Activated CD4-positive, alpha-beta T cell treated with anti-CD3 and anti-CD28 coated beads, Interleukin-2, Interleukin-6, amounts not matched to agents 100 ng/mL and 50 ng/mL, durations not matched to agents 16 hours and 8 hours (primary cell): ENCODE results near the gene THSD4.

Experiments
- DNase-seq: peaks from one replicate; pipeline ENCODE4 v3.0.0-alpha.2; 2020

THSD4 gene

DNA sequence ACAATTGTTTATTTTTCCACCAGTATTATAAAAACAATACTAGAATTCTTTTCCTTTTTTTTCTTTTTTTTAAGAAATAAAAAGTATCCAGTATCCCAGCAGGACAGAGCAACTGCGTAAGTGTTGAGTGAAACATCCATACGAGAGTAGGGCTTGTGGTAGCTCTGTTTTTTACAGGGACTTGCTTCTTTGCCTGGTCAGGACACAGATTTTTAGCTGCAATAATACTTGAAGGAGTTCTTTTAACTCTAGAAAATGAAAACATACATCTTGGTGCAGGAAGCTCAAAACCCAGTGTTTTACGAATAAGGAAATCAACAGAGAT lies 397.4 kb downstream of the THSD4 start:
- DNase-seq, result no peak

DNA sequence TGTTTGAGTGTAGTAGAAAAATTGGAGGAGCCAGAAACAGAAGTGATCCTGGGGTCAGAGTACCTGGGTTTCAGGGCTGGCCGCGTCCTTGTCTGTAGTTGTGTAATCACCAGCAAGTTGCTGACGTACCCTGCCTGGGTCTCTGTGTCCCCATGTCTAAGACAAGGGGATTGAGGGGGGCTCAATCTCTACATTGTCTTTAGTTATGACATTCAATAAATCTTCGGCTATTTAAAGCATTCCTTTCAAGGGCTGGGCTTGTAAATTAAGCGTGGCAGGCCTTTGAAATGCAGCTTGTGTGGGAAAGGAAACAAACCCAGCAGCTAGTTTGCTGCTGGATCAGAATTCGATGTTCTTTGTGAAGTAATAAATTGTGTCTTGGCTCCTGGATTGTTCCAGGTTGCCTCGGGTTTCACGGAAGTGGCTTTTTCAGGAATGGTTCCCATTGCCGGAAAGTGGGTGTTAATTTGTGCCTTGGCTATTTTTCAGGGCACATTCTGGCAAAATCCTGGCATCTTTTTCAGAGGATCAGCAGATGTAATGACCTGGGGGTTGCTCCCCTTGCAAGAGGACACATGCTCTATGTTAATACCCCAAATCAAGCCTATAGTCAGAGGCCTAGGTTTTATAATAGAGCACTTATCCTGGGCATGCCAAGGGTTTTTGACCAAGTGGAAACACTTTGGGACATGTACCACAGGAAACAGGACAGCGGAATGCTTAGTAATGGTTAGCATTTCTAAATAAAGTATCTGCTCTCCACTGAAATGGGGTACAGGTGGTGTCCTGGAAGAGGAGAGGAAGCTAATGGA lies 400.3 kb downstream of the THSD4 start:
- no peak for DNase-seq

DNA sequence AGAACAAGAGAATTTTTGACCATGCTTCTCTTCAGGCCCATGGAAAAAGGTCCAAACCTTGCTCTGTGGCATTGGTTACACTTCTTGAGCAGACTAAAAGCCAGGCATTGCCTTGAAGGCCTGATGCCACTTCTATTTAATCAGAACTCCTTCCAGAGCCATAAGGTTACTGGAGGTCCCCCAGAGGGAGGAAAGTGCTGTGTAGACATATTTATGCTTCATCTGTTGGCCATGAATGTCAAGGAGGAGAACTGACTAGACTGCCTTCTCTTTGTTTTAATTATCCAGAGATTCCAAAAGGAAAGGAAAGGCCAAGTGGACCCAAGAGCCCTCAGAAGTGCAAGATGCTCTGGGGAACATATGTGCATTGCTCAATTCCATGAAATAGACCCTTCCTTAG lies 402.5 kb downstream of the THSD4 start:
- DNase-seq, result no peak

DNA sequence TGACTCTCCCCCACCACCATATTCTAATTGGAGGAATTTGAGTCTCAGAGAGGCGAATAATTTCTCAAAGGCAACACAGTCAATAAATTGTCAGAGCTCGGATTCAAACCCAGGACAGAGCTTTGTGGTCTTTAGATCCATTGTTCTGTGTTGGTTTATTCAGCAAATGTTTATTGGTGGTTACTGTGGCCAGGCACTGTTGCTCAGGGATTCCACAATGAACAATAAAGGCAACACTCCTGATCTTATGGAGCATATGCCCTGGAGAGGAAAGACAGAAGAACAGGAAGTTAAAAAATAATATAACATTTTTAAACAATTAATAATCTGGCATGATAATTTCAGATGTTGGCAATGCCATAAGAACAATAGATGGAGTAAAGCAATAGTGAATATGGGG lies 403.4 kb downstream of the THSD4 start:
- no peak for DNase-seq

DNA sequence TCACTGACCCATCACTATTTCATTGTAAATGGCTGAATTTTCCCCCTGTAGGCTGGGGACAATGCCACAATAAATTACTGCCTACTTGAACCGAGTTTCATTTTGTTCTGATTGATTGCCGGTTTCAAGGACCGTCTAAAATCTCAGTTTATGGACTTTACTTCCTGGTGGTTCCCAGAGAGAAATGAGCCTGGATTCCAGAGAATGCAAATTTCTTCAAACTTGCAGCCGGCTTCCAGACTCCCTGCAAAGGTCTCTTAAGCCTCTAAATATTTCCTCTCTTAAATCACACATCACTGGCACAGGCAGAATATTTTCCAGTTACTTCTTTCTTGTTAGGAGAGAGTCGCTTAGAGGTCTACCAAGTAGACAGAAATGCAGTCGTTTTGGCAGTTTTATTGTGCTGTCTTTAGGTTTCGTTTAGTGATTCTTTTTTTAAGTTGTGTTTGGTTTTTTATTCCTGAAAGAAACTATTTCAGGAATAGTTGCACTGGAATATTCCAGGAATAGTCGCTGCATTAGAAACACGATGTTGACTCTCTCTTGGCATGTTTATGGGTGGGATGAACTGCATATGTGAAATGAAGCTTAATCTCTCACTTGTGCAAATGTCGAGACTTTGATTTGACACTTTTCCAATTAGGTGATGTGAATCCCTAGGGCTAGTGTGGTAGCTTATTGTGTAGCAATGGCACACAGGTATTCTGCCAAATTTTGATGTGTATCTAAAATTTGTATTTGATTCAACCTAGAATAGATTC lies 411.0 kb downstream of the THSD4 start:
- no peak for DNase-seq

DNA sequence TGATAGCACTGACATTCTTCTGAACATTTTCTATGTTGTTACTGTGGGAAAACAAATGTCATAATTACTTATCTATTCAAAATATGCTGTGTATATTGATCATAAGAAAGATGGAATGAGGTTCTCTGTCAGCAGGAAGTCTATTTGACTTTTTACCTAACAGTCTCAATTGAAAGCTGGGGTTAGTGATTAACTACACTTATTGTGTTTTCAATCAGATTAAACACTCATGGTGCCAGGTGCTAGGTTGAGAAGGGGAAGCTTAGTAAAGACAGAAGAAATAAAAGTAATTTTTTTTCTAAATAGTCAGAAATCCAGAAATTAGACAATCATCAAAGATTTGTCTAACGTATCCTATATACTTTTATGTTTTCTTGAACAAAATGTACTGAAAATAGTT lies 414.1 kb downstream of the THSD4 start:
- no peak for DNase-seq

DNA sequence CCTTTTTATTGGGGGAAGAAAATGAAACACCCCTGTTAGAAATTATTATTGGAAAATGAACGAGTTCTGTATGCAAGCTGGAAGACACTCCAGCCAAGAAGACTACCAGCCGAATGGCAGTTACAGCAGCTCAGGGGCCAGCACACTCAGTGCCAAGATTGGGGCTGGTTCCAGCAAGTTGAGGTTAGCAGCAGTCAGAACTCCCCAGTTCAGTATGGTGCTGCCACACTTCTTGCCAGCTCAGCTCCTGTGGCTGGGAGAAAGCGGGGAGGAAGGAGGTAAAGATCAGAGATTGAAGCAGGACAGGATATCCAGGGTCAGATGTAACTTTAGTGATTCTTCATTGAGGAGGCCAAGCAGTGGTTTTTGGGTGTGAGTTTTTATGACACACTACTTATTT lies 414.8 kb downstream of the THSD4 start:
- no peak for DNase-seq

DNA sequence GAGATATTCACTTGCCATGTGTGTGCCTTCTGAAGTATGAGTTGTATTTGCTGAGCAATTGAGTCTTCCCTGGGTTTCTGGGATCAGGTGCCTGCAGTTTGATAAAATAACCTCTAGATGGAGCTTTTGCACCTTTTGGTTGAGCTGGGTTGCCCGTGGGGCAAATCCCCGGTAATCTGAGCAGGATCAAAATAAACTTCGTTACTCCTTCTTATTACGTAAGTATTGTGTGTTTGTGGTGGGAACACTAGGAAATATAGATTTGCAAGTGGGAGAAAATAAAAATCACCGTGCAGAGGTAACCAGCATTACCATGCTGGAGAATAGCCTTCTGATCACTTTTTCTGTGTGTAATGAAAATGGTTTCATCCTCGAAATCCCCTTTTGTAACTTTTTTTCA lies 417.7 kb downstream of the THSD4 start:
- DNase-seq, result peak; percentile 37

DNA sequence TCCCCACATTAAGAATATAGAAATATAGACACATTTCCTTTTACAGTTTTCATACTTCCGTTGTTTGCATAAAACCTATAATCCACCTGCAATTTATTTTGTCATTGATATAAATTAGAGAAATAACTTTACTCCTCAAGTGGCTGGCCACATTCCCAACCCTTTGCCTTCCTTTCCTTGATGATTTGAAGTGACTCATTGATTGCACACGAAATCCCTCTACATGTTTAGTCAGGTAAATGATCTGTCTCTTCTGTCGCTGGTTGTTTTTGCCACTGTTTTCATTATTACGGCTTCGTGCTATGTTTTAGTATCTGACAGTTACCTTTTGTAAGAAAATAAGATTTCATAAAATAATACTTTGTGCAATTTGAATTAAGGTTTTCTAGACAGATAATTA lies 422.9 kb downstream of the THSD4 start:
- DNase-seq, result no peak

DNA sequence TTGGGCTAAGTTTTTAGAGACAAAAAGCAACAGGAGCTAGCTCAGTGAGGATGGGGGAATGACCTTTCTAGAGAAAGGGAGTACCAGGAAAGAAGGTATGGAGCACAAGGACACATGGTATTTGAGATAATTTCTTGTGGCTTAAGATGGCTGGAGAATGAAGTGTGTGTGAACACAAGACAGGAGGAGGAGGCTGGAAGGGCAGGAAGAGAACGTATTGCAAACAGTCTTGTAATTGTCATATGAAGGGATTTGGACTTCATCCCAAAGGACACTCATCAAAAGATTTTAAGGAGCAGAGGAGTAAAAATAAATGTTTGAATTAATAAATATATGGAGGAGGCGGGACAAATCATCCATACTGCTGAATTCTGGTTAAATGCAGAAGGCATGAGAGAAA lies 426.5 kb downstream of the THSD4 start:
- DNase-seq, result no peak

DNA sequence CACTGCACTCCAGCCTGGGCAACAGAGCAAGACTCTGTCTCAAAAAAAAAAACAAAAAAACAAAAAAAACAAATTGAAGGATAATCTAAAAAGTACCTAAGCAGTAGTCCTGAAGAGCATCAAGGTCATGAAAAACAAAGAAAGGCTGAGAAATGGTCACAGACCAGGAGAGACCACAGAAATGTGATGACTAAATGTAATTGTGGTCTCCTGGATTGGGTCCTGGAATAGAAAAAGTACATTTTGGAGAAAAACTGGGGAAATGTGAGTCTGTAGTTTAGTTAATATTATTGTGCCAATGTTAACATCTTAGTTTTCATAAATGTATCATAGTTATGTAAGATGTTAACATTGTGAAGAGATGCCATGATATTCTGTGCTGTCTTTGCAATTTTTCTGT lies 427.6 kb downstream of the THSD4 start:
- no peak for DNase-seq

DNA sequence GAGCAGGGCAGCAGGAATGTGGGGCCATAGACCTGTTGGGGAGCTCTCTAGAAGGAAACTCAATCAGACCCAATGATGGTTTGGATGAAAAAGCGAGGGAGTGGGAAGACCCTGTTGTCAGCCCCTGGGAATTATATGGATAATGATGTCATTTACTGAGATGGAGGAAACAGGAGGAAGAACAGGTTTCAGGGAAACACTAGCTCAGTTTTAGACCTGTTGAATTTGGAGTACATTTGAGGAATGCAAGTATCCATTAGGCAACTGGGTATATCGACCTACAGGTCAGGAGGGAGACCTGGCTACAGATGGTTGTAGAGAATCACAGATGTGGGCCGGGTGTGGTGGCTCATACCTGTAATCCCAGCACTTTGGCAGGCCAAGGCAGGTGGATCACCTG lies 428.1 kb downstream of the THSD4 start:
- no peak for DNase-seq

DNA sequence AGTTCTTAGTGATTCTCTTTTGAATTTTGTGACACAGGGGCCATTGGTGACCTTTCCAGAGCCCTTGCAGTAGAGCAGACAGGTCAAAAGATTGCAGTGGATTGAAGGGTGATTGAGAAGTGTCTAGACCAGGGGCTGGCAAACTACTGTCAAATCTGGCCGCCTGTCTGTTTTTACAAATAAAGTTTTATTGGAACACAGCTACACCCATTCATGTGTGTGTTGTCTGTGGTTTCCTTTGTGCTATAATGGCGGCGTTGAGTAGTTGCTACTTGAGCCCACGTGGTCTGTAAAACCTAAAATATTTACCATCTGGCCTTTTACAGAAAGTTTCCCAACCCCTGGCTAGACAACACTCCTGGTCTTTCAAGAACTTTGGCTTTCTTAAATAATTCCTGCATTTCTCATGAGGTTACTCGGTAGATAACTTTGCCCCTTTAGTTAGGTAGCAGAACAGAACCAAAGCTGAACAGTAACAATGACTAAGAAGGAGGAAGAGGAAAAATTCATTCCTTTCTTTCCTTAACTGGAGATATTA lies 430.0 kb downstream of the THSD4 start:
- DNase-seq, result no peak

DNA sequence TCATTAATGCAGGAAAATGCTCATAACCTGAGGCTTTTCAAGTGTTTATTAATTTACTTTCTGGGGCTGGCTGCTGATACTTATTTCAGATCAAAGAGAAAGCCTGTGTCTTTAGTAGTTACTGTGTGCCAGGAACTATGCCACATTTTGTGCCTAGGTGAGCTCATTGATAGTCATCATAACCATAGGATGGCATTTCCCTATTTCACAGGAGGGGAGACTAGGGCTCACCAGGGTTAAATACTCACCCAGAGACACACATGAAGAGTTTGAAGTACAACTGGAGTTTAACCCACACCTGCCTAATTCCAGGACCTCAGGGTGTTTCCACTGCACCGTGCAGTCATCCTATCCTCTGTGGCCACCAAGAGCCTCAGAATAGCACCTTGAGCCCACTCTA lies 430.7 kb downstream of the THSD4 start:
- no peak for DNase-seq

DNA sequence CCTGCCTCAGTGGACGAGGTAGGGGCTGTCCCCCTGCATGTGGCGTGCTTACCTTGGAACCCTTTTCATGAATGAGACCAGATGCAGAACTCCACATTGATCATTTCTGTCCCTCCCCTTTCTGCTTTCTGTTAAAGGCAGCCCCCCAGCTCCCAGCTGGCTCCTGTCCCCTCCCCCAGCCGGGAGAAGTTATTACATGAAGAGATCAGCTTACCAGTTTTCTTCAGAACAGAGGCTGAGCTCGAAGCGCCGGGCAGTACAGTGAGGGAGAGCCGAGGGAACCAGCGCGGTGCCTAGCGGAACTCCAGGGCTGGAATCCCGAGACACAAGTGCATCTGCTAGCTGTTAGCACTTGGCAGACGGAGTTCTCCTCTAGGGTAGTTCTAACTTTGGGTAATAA lies 431.7 kb downstream of the THSD4 start:
- no peak for DNase-seq

DNA sequence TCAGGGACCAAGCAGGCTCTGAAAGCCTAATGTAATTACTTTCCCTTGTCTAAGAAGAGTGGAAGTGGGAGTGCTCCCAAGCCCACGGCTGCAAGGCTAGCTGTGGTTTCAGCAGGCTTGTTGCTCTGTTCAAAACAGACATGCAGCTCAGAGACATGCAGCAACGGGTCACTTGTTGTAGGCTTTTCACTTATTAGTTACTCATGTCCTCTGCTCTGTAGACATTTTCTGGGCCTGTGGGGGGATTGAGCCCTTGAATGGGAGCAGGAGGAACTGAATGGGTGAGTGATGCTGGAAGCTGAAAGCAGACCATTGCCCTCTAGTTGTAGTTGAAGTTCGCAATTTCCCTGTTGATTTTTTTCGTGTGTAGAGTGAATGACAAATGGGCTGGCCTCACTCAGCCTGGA lies 433.1 kb downstream of the THSD4 start:
- no peak for DNase-seq

DNA sequence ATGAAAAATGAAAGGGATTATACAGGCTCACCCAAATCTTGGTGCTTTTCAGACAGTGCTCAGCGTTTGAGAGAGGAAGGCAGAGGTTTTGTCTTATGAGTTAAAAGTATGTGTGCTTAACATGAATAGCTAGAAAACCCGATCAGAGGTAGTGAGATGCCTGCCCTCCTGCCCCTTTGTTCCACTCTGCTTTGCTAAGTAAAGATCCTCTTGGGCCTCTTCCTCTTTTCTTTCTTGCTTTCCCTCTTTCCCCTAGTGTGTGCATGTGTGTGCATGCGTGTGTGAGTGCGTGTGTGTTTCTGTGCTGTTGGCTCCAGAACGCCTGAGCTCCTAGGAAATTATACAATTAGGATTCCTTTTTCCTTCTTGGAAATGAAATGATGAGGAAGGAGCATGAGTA lies 433.8 kb downstream of the THSD4 start:
- no peak for DNase-seq

DNA sequence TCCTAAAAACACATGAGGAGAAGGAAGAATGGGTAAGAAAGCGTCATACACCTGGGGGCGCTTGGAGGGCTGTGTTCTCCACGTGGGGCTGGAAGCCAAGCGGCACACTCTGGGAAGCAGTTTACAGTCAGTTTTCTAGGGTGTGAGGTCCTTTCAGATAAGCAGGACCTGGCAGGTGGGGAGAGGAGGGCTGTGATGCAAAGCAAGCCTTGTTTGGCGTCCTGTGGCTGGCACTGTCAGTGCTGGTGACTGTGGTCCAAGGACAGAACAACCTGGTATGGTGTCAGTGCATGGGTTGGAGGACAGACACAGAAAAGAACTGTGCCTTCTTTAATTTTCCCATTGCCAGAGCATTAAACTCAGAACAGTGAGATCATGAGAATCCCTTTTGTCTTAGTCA lies 434.4 kb downstream of the THSD4 start:
- DNase-seq, result no peak

DNA sequence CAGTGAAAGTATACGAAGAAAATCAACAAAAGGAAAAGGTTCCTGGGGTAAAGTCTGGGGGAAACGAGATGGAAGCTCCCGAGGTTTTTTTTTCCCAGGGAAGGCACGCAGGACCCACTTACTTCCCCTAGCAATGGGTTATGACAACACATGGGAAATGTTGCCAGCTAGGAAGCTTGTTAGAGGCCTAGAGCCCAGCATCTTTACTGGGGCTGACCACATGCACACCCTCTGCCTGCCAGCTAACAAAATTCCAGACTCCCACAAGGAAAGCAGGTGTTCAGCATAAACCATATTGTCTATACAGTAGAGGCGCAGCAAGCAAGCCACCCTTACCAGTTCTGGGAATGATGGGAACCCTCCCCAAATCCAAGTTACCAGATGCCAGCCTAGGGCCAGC lies 436.3 kb downstream of the THSD4 start:
- DNase-seq, result no peak

DNA sequence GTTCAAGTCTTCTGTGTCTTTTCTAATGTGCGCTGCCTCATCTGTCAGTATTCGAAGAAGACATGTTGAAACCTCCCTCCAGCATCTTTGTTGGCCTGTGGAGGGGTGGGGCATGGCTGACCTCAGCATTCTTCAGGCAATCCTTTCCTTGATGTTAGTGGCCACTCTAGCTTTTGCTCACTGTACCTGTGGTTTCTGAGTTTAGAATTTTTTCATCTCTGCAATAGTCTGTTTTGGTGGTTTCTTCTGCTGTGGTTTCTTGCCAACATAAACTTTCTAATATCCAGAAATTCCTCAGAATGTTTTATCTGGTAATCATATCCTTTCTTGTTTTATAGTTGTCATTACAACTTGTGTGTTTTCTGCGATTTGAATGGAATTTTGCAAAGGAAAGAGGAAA lies 443.8 kb downstream of the THSD4 start:
- no peak for DNase-seq

DNA sequence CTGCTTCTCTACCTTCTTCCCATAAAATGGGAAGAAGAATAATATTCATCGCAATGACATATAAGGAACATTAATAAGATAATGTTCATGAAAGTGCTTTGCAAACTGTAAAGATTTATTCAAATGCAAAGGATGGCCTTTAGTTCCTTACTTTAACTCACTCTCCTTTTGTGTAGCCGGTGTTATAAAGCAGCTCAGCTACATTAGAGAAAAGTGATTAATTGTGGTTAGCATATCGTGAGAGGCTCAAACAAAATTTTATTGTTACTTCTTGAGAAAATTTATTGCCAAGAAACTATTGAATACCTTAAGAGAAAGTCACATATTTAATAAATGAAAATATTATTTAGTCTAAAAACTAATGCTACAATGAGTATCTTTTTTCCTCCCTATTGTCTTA lies 444.3 kb downstream of the THSD4 start:
- no peak for DNase-seq

DNA sequence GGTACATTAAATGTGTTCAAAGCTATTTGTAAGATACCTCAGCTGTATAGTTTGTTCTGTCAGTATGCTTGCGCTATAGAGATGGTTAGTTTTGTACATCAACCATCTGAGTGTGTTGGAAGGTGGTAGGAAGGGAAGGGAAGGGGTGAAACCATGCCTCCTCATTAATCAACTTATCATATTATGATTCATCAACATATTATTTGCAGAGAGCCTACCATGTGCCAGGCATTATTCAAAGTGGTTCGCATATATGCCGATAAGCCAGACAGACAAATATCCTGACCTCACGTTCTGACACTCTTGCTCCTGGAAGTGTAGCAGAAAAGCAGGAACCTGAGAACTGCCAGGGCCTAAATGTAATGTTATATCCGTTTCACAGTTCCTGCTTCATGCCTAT lies 447.0 kb downstream of the THSD4 start:
- DNase-seq, result no peak

DNA sequence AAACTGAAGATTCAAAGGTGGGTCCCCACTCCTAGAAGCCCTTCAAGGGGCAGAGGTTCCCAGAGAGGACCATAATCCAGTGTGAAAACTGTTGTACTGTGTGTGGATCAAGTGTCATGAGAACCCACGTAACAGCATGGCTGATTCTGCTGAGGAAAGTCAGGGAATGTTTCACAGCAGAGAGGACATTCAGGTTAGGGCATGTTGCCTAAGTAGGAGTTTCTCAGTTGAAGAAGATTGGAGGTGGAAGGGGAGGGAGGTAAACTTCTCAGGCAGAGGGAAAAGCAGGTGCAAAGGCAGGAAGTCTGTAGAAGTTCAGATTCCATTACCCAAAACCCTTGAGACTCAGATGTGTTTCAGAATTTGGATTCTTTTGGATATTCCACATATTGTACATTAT lies 448.9 kb downstream of the THSD4 start:
- no peak for DNase-seq

DNA sequence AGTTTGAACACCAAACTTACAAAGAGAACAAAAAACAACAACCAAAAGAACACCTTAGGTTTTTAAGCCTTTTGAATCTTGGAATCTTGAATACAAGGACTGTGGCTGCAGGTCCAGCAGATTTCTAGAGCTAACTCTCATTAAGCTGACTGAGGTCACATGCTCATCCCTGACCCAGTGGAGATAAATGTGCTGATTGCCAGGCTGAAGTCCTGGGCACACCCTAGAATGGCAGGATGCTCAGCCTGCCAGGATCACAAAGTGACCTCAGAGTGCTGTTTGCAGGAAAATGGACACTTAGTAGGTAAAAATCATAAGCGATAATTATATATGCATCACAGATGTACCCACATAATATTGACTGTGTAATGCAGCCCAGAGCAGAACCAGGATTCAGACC lies 449.7 kb downstream of the THSD4 start:
- no peak for DNase-seq
